HL-60 (cell line): ENCODE measurements around the gene CDK12.
A peak's percentile ranks its signal among the peaks of the same experiment; 100 is the strongest.

Source experiments
- DNase-seq, 2 experiments: peaks; one replicate each; pipeline ENCODE4 v3.0.0-alpha.2; 2010 to 2020; ENCODE audit warnings: low read depth in 1 of 2, low spot score in 1 of 2
- H3K27ac ChIP-seq: fragments of 250-450 bp; sonication (Bioruptor Pico); replicated peaks from 2 replicates; pipeline ENCODE4 v1.5.1; 2020; ENCODE audit warnings: mild to moderate bottlenecking, moderate library complexity
- H3K27me3 ChIP-seq: fragments of 250-450 bp; sonication (Bioruptor Pico); 2 replicates; pipeline ENCODE4 v1.5.1; 2021; ENCODE audit warnings: mild to moderate bottlenecking, moderate library complexity; ENCODE audit not compliant: insufficient read depth, poor library complexity, severe bottlenecking
- H3K4me3 ChIP-seq: replicated peaks from 2 replicates; pipeline ENCODE4 v1.5.1; 2011; ENCODE audit warnings: mild to moderate bottlenecking, control low read depth, low read length; ENCODE audit not compliant: insufficient read depth
- GABPA ChIP-seq: IDR thresholded peaks from 2 replicates; pipeline ENCODE4 v1.6.1; 2012; ENCODE audit warnings: low read depth
- POLR2AphosphoS5 ChIP-seq: IDR thresholded peaks from 2 replicates; pipeline ENCODE4 v1.6.1; 2012; ENCODE audit warnings: low read depth
- SPI1 ChIP-seq: IDR thresholded peaks from 2 replicates; pipeline ENCODE4 v1.6.1; 2012; ENCODE audit warnings: low read depth, mild to moderate bottlenecking, borderline replicate concordance
- TF ChIP-seq, protein P1 (sequence below): IDR thresholded peaks from 2 replicates; pipeline ENCODE4 v1.6.1; 2012; ENCODE audit warnings: low read depth; ENCODE audit not compliant: insufficient replicate concordance
- TF ChIP-seq, protein P2 (sequence below): IDR thresholded peaks from one replicate; pipeline ENCODE4 v1.5.1; 2011; ENCODE audit warnings: low read length, control low read depth, inconsistent platforms; ENCODE audit not compliant: insufficient read depth

The CDK12 gene

GRCh38 chr17:39443326-39443725, 18.0 kb upstream of the CDK12 start:
- Histone ChIP-seq H3K27ac (no peak overlapping the region), H3K27me3 (no peaks in the 10 kb centered on the region), H3K4me3 (no peak overlapping the region)
- TF ChIP-seq, protein P1, sequence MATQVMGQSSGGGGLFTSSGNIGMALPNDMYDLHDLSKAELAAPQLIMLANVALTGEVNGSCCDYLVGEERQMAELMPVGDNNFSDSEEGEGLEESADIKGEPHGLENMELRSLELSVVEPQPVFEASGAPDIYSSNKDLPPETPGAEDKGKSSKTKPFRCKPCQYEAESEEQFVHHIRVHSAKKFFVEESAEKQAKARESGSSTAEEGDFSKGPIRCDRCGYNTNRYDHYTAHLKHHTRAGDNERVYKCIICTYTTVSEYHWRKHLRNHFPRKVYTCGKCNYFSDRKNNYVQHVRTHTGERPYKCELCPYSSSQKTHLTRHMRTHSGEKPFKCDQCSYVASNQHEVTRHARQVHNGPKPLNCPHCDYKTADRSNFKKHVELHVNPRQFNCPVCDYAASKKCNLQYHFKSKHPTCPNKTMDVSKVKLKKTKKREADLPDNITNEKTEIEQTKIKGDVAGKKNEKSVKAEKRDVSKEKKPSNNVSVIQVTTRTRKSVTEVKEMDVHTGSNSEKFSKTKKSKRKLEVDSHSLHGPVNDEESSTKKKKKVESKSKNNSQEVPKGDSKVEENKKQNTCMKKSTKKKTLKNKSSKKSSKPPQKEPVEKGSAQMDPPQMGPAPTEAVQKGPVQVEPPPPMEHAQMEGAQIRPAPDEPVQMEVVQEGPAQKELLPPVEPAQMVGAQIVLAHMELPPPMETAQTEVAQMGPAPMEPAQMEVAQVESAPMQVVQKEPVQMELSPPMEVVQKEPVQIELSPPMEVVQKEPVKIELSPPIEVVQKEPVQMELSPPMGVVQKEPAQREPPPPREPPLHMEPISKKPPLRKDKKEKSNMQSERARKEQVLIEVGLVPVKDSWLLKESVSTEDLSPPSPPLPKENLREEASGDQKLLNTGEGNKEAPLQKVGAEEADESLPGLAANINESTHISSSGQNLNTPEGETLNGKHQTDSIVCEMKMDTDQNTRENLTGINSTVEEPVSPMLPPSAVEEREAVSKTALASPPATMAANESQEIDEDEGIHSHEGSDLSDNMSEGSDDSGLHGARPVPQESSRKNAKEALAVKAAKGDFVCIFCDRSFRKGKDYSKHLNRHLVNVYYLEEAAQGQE, result no peak
- TF ChIP-seq, protein P2, sequence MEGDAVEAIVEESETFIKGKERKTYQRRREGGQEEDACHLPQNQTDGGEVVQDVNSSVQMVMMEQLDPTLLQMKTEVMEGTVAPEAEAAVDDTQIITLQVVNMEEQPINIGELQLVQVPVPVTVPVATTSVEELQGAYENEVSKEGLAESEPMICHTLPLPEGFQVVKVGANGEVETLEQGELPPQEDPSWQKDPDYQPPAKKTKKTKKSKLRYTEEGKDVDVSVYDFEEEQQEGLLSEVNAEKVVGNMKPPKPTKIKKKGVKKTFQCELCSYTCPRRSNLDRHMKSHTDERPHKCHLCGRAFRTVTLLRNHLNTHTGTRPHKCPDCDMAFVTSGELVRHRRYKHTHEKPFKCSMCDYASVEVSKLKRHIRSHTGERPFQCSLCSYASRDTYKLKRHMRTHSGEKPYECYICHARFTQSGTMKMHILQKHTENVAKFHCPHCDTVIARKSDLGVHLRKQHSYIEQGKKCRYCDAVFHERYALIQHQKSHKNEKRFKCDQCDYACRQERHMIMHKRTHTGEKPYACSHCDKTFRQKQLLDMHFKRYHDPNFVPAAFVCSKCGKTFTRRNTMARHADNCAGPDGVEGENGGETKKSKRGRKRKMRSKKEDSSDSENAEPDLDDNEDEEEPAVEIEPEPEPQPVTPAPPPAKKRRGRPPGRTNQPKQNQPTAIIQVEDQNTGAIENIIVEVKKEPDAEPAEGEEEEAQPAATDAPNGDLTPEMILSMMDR, result no peak
- no peak for TF ChIP-seq SPI1
- no peak for TF ChIP-seq POLR2AphosphoS5
- DNase-seq, result no peak

GRCh38 chr17:39447561-39447960, 13.7 kb upstream of the CDK12 start:
- TF ChIP-seq GABPA (no peak), SPI1 (no peak), POLR2AphosphoS5 (no peak)
- TF ChIP-seq, protein P2, result no peak
- TF ChIP-seq, protein P1, result no peak
- no peaks in the 10 kb centered on the region for H3K27me3 ChIP-seq

DNA sequence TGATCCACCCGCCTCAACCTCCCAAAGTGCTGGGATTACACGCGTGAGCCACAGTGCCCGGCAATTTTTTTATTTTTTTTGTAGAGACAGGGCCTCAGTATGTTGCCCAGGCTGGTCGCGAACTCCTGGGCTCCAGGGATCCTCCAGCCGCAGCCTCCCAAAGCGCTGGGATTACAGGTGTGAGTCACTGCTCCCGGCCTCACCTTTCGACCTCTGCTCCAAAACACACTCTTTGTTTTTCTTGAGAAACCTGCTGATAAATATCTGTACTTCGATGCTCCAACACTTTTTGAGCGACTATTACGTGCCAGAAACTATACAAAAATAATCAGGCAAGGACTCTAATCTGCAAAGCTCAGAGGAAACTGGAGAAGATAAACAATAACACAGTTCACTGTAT, 11.2 kb upstream of the CDK12 start:
- TF ChIP-seq, protein P2, result no peak
- TF ChIP-seq, protein P1, result no peak
- TF ChIP-seq GABPA, result no peak
- TF ChIP-seq SPI1, result no peak
- TF ChIP-seq POLR2AphosphoS5, result no peak
- DNase-seq, result no peak

More at GRCh38 chr17:39447561-39447960, 13.7 kb upstream of the CDK12 start:
- no peak overlapping the region for H3K4me3 ChIP-seq
- no peak overlapping the region for H3K27ac ChIP-seq
- DNase-seq, result no peak

More for the DNA sequence above, 11.2 kb upstream of the CDK12 start:
- H3K27ac ChIP-seq, result peak overlapping the region; percentile 95
- H3K4me3 ChIP-seq, result peak overlapping the region; percentile 77
- H3K27me3 ChIP-seq, result no peaks in the 10 kb centered on the region
